Measurements from ENCODE around the gene DIAPH2.
A peak's percentile ranks its signal among the peaks of the same experiment; 100 is the strongest.
"Not testable (repeated sequence)": the region's sequence is repeated elsewhere in the genome, so short reads cannot be mapped to it uniquely, and the experiment has no call there.

The DIAPH2 gene

GRCh38 chrX:96834137-96834536 is 149.5 kb downstream of the DIAPH2 start:
- no peak for DNase-seq

- DNase-seq = no peak
These were observed 151.1 kb downstream of the DIAPH2 start for GRCh38 chrX:96835660-96836289.

GRCh38 chrX:96837808-96838207 is 153.2 kb downstream of the DIAPH2 start:
- peak; percentile 11 for DNase-seq

- DNase-seq = no peak
These were observed 153.9 kb downstream of the DIAPH2 start for GRCh38 chrX:96838537-96838936.

GRCh38 chrX:96841325-96841724 is 156.7 kb downstream of the DIAPH2 start:
- DNase-seq = no peak

GRCh38 chrX:96841866-96842265 is 157.2 kb downstream of the DIAPH2 start:
- DNase-seq = not testable (repeated sequence)

GRCh38 chrX:96843566-96843965 is 158.9 kb downstream of the DIAPH2 start:
- DNase-seq = no peak

GRCh38 chrX:96846841-96847240 is 162.2 kb downstream of the DIAPH2 start:
- DNase-seq = no peak

- DNase-seq = not testable (repeated sequence)
These were observed 174.8 kb downstream of the DIAPH2 start for GRCh38 chrX:96859422-96859821.

GRCh38 chrX:96861218-96861617 is 176.6 kb downstream of the DIAPH2 start:
- peak; percentile 0 for DNase-seq

GRCh38 chrX:96861661-96862060 is 177.0 kb downstream of the DIAPH2 start:
- DNase-seq = peak; percentile 11

- no peak for DNase-seq
These were observed 199.0 kb downstream of the DIAPH2 start, which contains the start of gene RPA4 for GRCh38 chrX:96883608-96884007. RPA4 (plus strand) TSS chrX:96883908; CDS start chrX:96884311, 403 bp downstream.

GRCh38 chrX:96884027-96884426 is 199.4 kb downstream of the DIAPH2 start:
- no peak for DNase-seq

GRCh38 chrX:96889726-96890125 is 205.1 kb downstream of the DIAPH2 start:
- no peak for DNase-seq

GRCh38 chrX:96906741-96907140 is 222.1 kb downstream of the DIAPH2 start:
- peak; percentile 9 for DNase-seq

GRCh38 chrX:96907516-96908272 is 223.1 kb downstream of the DIAPH2 start:
- DNase-seq = no peak

GRCh38 chrX:96909291-96909690 is 224.6 kb downstream of the DIAPH2 start:
- peak; percentile 6 for DNase-seq

GRCh38 chrX:96918864-96919263 is 234.2 kb downstream of the DIAPH2 start:
- DNase-seq = no peak

GRCh38 chrX:96919672-96920071 is 235.0 kb downstream of the DIAPH2 start:
- DNase-seq = no peak

- no peak for DNase-seq
These were observed 239.9 kb downstream of the DIAPH2 start for GRCh38 chrX:96924581-96924980.

GRCh38 chrX:96929036-96929435 is 244.4 kb downstream of the DIAPH2 start:
- DNase-seq = peak; percentile 0

GRCh38 chrX:96957718-96958117 is 273.1 kb downstream of the DIAPH2 start:
- DNase-seq = no peak

GRCh38 chrX:96971812-96972211 is 287.2 kb downstream of the DIAPH2 start:
- DNase-seq = no peak

GRCh38 chrX:96978906-96979305 is 294.3 kb downstream of the DIAPH2 start:
- no peak for DNase-seq
